HepG2 (cell line): ENCODE results near the gene ADGRL3.

Source experiments
- BRCA1 ChIP-seq: sonication (generic); formaldehyde crosslinking; IDR thresholded peaks from 2 replicates; pipeline ENCODE4 v1.4.0; 2020; ENCODE audit warnings: missing genetic modification reagents
- HDAC6 ChIP-seq: fragments of 200-600 bp; sonication (generic); IDR thresholded peaks from 2 replicates; pipeline ENCODE4 v1.7.0; 2017; ENCODE audit warnings: mild to moderate bottlenecking, antibody characterized with exemption, low read length, low read depth
- NR3C1 ChIP-seq: sonication (generic); formaldehyde crosslinking; IDR thresholded peaks from 2 replicates; pipeline ENCODE4 v1.4.0; 2020; ENCODE audit warnings: missing genetic modification reagents
- PAF1 ChIP-seq: IDR thresholded peaks from 2 replicates; pipeline ENCODE4 v1.6.1; 2016; ENCODE audit warnings: missing genetic modification reagents, missing compliant biosample characterization
- POLR2A ChIP-seq, 2 experiments: IDR thresholded peaks; 2 replicates each; pipeline ENCODE4 v1.6.1; 2011; ENCODE audit warnings: low read depth in 2 of 2, low read length in 2 of 2, mild to moderate bottlenecking in 1 of 2, moderate library complexity in 1 of 2; ENCODE audit not compliant: insufficient read depth in 1 of 2
- POLR2G ChIP-seq: fragments of 200-400 bp; formaldehyde crosslinking; IDR thresholded peaks from 2 replicates; pipeline ENCODE4 v1.6.1; 2018; ENCODE audit warnings: mild to moderate bottlenecking, low read depth, low read length, moderate library complexity
- RFX5 ChIP-seq: IDR thresholded peaks from 2 replicates; pipeline ENCODE4 v1.6.1; 2011; ENCODE audit warnings: low read depth, low read length, improper control_type of control experiment
- SNAI1 ChIP-seq: sonication (generic); formaldehyde crosslinking; IDR thresholded peaks from 2 replicates; pipeline ENCODE4 v1.5.0; 2020; ENCODE audit warnings: mild to moderate bottlenecking, missing genetic modification reagents, borderline replicate concordance
- SP5 ChIP-seq: IDR thresholded peaks from 2 replicates; pipeline ENCODE4 v1.6.1; 2016; ENCODE audit warnings: low read depth, borderline replicate concordance
- TARDBP ChIP-seq: sonication (generic); formaldehyde crosslinking; IDR thresholded peaks from 2 replicates; pipeline ENCODE4 v1.8.0; 2022; ENCODE audit warnings: mild to moderate bottlenecking, missing genetic modification reagents
- ZKSCAN8 ChIP-seq: IDR thresholded peaks from 2 replicates; pipeline ENCODE4 v1.6.1; 2016; ENCODE audit warnings: borderline replicate concordance, missing genetic modification reagents, missing compliant biosample characterization
- TF ChIP-seq, protein P1 (sequence below): sonication (generic); formaldehyde crosslinking; IDR thresholded peaks from 2 replicates; pipeline ENCODE4 v1.5.1; 2020; ENCODE audit warnings: missing genetic modification reagents, mild to moderate bottlenecking, borderline replicate concordance
- TF ChIP-seq, protein P2 (sequence below): sonication (generic); formaldehyde crosslinking; IDR thresholded peaks from 2 replicates; pipeline ENCODE4 v1.8.1; 2022; ENCODE audit warnings: mild to moderate bottlenecking, missing genetic modification reagents

GRCh38 chr4:61604054-61604453, 403.9 kb downstream of the ADGRL3 start:
- no peak for TF ChIP-seq POLR2A (IDR thresholded peaks at IDR 0.05; ENCODE audit: insufficient read depth in 1 of 2, low read depth in 2 of 2, low read length in 2 of 2)
- no peak for TF ChIP-seq NR3C1 (CRISPR knock-in tag)
- TF ChIP-seq, protein P1, sequence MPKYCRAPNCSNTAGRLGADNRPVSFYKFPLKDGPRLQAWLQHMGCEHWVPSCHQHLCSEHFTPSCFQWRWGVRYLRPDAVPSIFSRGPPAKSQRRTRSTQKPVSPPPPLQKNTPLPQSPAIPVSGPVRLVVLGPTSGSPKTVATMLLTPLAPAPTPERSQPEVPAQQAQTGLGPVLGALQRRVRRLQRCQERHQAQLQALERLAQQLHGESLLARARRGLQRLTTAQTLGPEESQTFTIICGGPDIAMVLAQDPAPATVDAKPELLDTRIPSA (CRISPR knock-in tag), result no peak
- no peak for TF ChIP-seq SNAI1 (CRISPR knock-in tag)
- no peak for TF ChIP-seq SP5 (CRISPR knock-in tag)
- no peak for TF ChIP-seq BRCA1 (CRISPR knock-in tag)
- TF ChIP-seq POLR2G, result no peak
- TF ChIP-seq PAF1 (CRISPR knock-in tag), result no peak
- no peak for TF ChIP-seq RFX5
- no peak for TF ChIP-seq TARDBP
- no peak for TF ChIP-seq ZKSCAN8 (CRISPR knock-in tag)
- TF ChIP-seq, protein P2, sequence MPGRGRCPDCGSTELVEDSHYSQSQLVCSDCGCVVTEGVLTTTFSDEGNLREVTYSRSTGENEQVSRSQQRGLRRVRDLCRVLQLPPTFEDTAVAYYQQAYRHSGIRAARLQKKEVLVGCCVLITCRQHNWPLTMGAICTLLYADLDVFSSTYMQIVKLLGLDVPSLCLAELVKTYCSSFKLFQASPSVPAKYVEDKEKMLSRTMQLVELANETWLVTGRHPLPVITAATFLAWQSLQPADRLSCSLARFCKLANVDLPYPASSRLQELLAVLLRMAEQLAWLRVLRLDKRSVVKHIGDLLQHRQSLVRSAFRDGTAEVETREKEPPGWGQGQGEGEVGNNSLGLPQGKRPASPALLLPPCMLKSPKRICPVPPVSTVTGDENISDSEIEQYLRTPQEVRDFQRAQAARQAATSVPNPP, result no peak
- no peak for TF ChIP-seq HDAC6
